Mesenchymal stem cell (in vitro differentiated cells and primary cell): Measurements from ENCODE around the gene TOX2.

Source experiments
- DNase-seq: peaks from one replicate; pipeline ENCODE4 v3.0.0-alpha.2; 2013
- H2AFZ ChIP-seq: one replicate; pipeline ENCODE4 v1.6.1; 2013; ENCODE audit warnings: low read depth, mild to moderate bottlenecking, control low read depth, inconsistent platforms, low read length, moderate library complexity
- H2AK5ac ChIP-seq: 2 replicates; pipeline ENCODE4 v1.6.1; 2013; ENCODE audit warnings: low read length, moderate library complexity, mild to moderate bottlenecking, inconsistent platforms; ENCODE audit not compliant: severe bottlenecking
- H2BK120ac ChIP-seq: one replicate; pipeline ENCODE4 v1.6.1; 2013; ENCODE audit warnings: low read depth, mild to moderate bottlenecking, inconsistent platforms, low read length, moderate library complexity
- H2BK12ac ChIP-seq, 2 experiments: one replicate each; pipeline ENCODE4 v1.6.1; 2013; ENCODE audit warnings: inconsistent platforms in 2 of 2, low read length in 2 of 2, mild to moderate bottlenecking in 2 of 2, moderate library complexity in 2 of 2, control low read depth in 1 of 2
- H2BK15ac ChIP-seq: one replicate; pipeline ENCODE4 v1.6.1; 2013; ENCODE audit warnings: mild to moderate bottlenecking, low read depth, inconsistent platforms; ENCODE audit not compliant: poor library complexity, severe bottlenecking
- H2BK5ac ChIP-seq: 2 replicates; pipeline ENCODE4 v1.6.1; 2013; ENCODE audit warnings: low read depth, mild to moderate bottlenecking, low read length, control low read depth, inconsistent platforms; ENCODE audit not compliant: poor library complexity, severe bottlenecking
- H3K14ac ChIP-seq, 2 experiments: one replicate each; pipeline ENCODE4 v1.6.1; 2013; ENCODE audit warnings: inconsistent platforms in 2 of 2, low read length in 2 of 2, control low read depth in 1 of 2, mild to moderate bottlenecking in 1 of 2, moderate library complexity in 1 of 2
- H3K18ac ChIP-seq, 2 experiments: one replicate each; pipeline ENCODE4 v1.6.1; 2013; ENCODE audit warnings: inconsistent platforms in 2 of 2, low read length in 2 of 2, control low read depth in 1 of 2, low read depth in 1 of 2, mild to moderate bottlenecking in 1 of 2
- H3K23ac ChIP-seq, 2 experiments: one replicate each; pipeline ENCODE4 v1.6.1; 2013; ENCODE audit warnings: inconsistent platforms in 2 of 2, low read length in 2 of 2, mild to moderate bottlenecking in 2 of 2, moderate library complexity in 2 of 2, control low read depth in 1 of 2
- H3K27ac ChIP-seq: 2 replicates; pipeline ENCODE4 v1.5.1; 2013; ENCODE audit warnings: mild to moderate bottlenecking, moderate library complexity, low read length, control low read depth, inconsistent platforms; ENCODE audit not compliant: poor library complexity, severe bottlenecking
- H3K27me3 ChIP-seq, 2 experiments: 2 replicates each; pipeline versions ENCODE4 v1.6.1 to v1.7.0; 2013; ENCODE audit warnings: low read length in 2 of 2, mild to moderate bottlenecking in 2 of 2, moderate library complexity in 2 of 2, control low read depth in 1 of 2, inconsistent platforms in 1 of 2; ENCODE audit not compliant: control insufficient read depth in 1 of 2, insufficient read depth in 1 of 2
- H3K36me3 ChIP-seq, 2 experiments: 2 replicates each; pipeline versions ENCODE4 v1.6.1 to v1.7.0; 2013; ENCODE audit warnings: low read length in 2 of 2, control low read depth in 1 of 2, inconsistent platforms in 1 of 2, low read depth in 1 of 2, mild to moderate bottlenecking in 1 of 2; ENCODE audit not compliant: insufficient read depth in 2 of 2, control insufficient read depth in 1 of 2
- H3K4ac ChIP-seq, 2 experiments: one replicate each; pipeline ENCODE4 v1.6.1; 2013; ENCODE audit warnings: inconsistent platforms in 2 of 2, low read length in 2 of 2, mild to moderate bottlenecking in 2 of 2, moderate library complexity in 2 of 2, control low read depth in 1 of 2, low read depth in 1 of 2
- H3K4me1 ChIP-seq: 2 replicates; pipeline ENCODE4 v1.6.1; 2013; ENCODE audit warnings: low read depth, low read length, control low read depth; ENCODE audit not compliant: control insufficient read depth, insufficient read depth
- H3K4me2 ChIP-seq: 2 replicates; pipeline ENCODE4 v1.6.1; 2013; ENCODE audit warnings: low read length, mild to moderate bottlenecking, inconsistent platforms; ENCODE audit not compliant: poor library complexity, severe bottlenecking
- H3K4me3 ChIP-seq, 2 experiments: 2 replicates each; pipeline versions ENCODE4 v1.5.1 to v1.7.0; 2013; ENCODE audit warnings: low read length in 2 of 2, mild to moderate bottlenecking in 2 of 2, control low read depth in 1 of 2, low read depth in 1 of 2; ENCODE audit not compliant: insufficient read depth in 1 of 2
- H3K79me1 ChIP-seq: replicated peaks from 2 replicates; pipeline ENCODE4 v1.6.1; 2013; ENCODE audit warnings: mild to moderate bottlenecking, control low read depth, low read length, inconsistent platforms; ENCODE audit not compliant: poor library complexity, severe bottlenecking
- H3K9ac ChIP-seq: 2 replicates; pipeline ENCODE4 v1.7.0; 2013; ENCODE audit warnings: mild to moderate bottlenecking, low read length, moderate library complexity
- H3K9me3 ChIP-seq: 2 replicates; pipeline ENCODE4 v1.7.0; 2013; ENCODE audit warnings: mild to moderate bottlenecking, low read length; ENCODE audit not compliant: control insufficient read depth
- H4K8ac ChIP-seq: one replicate; pipeline ENCODE4 v1.6.1; 2013; ENCODE audit warnings: inconsistent platforms, mild to moderate bottlenecking, low read length, moderate library complexity
- H4K91ac ChIP-seq: one replicate; pipeline ENCODE4 v1.6.1; 2013; ENCODE audit warnings: mild to moderate bottlenecking, low read length, inconsistent platforms
- WGBS: methylation state at CpG from one replicate; pipeline ENCODE4 v1.1.7; 2013; ENCODE audit warnings: mixed read lengths; 5-methylcytosine and 5-hydroxymethylcytosine counted together

The TOX2 gene

GRCh38 chr20:43904827-43905177, 9.8 kb upstream of the TOX2 start:
- Histone ChIP-seq H3K4me2 (no peak overlapping the region), H2BK15ac (no peak overlapping the region), H4K8ac (no peak overlapping the region), H3K27ac (no peak overlapping the region), H3K18ac (peak overlapping the region in 1 of 2 experiments; percentile 37), H2BK12ac (peak overlapping the region; percentile 18 to 58), H3K4me1 (no peaks in the 10 kb centered on the region), H2AK5ac (no peak overlapping the region), H3K14ac (peak overlapping the region in 1 of 2 experiments; percentile 30), H4K91ac (peak overlapping the region; percentile 28), H3K9me3 (peaks cover 36% of the 10 kb centered on the region), H2BK5ac (no peak overlapping the region), H2AFZ (no peak overlapping the region), H2BK120ac (no peak overlapping the region), H3K9ac (no peak overlapping the region), H3K23ac (no peak overlapping the region), H3K4me3 (no peak overlapping the region), H3K27me3 (peaks cover 0 to 40% of the 10 kb centered on the region in 2 experiments), H3K4ac (peak overlapping the region in 1 of 2 experiments; percentile 27), H3K36me3 (no peaks in the 10 kb centered on the region), H3K79me1 (no peaks in the 10 kb centered on the region)
- WGBS, result 83% methylated on average over 7 of the region's 8 CpGs
- DNase-seq, result no peak

DNA sequence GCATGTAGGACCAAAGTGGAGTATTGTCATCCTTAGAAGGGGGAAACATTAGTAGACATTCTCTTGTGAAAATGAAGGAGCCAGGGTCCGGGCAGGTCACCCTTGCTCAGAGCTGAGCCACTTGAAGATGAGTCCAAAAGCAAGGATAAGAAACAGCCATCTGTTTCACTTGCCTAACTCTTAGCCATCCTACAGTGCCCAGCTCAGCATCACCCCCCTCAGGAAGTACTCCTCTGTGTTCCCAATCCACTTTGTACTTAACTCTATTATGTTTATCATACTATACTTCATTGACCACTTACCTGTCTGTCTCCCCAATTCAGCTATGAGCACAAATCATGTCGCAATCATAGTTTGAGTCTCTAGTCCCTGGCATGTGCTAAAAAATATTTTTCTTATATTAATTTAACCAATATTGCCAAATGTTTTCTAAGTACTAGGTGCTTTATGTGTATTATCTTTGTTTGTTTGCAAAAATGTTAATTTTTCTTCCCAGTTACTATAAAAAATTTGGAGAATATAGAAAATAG, 8.1 kb upstream of the TOX2 start:
- H3K4ac ChIP-seq, result peak overlapping the region in 1 of 2 experiments; percentile 25
- H3K79me1 ChIP-seq, result no peaks in the 10 kb centered on the region
- H3K4me3 ChIP-seq, result no peak overlapping the region
- H3K9ac ChIP-seq, result no peak overlapping the region
- H3K27me3 ChIP-seq, result peaks cover 0 to 36% of the 10 kb centered on the region in 2 experiments
- H2BK12ac ChIP-seq, result no peak overlapping the region
- no peak overlapping the region for H4K8ac ChIP-seq
- WGBS, result 100% methylated on average over 1 of the region's 2 CpGs
- H3K4me1 ChIP-seq, result no peaks in the 10 kb centered on the region
- no peak overlapping the region for H4K91ac ChIP-seq
- H3K27ac ChIP-seq, result no peak overlapping the region
- no peak overlapping the region for H3K4me2 ChIP-seq
- H2AK5ac ChIP-seq, result no peak overlapping the region
- no peaks in the 10 kb centered on the region for H3K36me3 ChIP-seq
- H3K18ac ChIP-seq, result no peak overlapping the region
- no peak overlapping the region for H2AFZ ChIP-seq
- no peak overlapping the region for H2BK15ac ChIP-seq
- no peak overlapping the region for H3K23ac ChIP-seq
- H2BK120ac ChIP-seq, result no peak overlapping the region
- no peak for DNase-seq
- no peak overlapping the region for H3K14ac ChIP-seq
- peaks cover 31% of the 10 kb centered on the region for H3K9me3 ChIP-seq
- no peak overlapping the region for H2BK5ac ChIP-seq

DNA sequence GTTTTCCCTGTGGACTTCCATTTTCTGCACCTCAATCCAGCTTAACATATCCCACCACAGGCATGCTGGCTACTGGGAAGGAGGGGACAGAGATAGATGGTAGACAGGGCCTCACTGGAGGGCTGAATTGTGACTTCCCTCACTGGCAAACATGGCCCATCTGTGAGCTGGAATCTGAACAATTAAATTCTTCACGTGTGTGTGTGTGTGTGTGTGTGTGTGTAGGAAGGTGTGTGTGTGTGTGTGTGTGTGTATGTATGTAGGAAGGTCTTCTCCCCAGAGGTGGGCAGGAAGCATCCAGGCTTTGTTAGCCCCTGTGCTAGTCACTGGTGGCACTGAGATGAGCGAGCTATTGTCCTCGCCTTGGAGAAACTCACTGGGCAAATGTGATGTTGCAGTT, 5.4 kb upstream of the TOX2 start:
- DNase-seq, result no peak
- no peaks in the 10 kb centered on the region for H3K79me1 ChIP-seq
- no peak overlapping the region for H3K4me3 ChIP-seq
- no peak overlapping the region for H2BK5ac ChIP-seq
- H3K36me3 ChIP-seq, result no peaks in the 10 kb centered on the region
- H4K8ac ChIP-seq, result no peak overlapping the region
- H3K27ac ChIP-seq, result no peak overlapping the region
- H2AFZ ChIP-seq, result no peak overlapping the region
- no peak overlapping the region for H3K14ac ChIP-seq
- H3K4me2 ChIP-seq, result no peak overlapping the region
- H3K4me1 ChIP-seq, result no peaks in the 10 kb centered on the region
- H2BK15ac ChIP-seq, result no peak overlapping the region
- H3K23ac ChIP-seq, result no peak overlapping the region
- no peak overlapping the region for H2BK120ac ChIP-seq
- no peak overlapping the region for H3K9ac ChIP-seq
- H3K9me3 ChIP-seq, result peaks cover 45% of the 10 kb centered on the region
- H2AK5ac ChIP-seq, result no peak overlapping the region
- H3K4ac ChIP-seq, result no peak overlapping the region
- WGBS, result 97% methylated on average over 3 of the region's 3 CpGs
- H3K18ac ChIP-seq, result no peak overlapping the region
- no peak overlapping the region for H4K91ac ChIP-seq
- H2BK12ac ChIP-seq, result peak overlapping the region in 1 of 2 experiments; percentile 60
- peaks cover 2 to 38% of the 10 kb centered on the region in 2 experiments for H3K27me3 ChIP-seq

DNA sequence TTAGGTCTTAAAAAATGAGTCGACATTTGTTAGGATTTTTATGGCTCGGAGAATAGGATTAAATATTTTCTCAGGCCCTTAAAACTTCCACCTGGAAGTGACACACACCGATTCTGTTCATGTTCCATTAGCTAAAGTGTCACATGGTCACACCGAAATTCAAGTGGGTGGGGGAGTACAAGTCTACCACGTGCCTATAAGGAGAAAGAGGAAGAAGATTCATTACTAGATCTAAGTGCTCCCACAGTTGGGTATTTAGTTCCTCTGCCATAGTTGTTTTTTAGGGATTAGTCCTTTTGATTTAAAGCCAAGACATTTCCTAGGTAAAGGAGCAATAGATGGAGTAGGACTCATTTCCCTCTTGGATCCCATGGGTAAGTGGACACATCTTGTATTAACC, 4.9 kb upstream of the TOX2 start:
- H3K4me1 ChIP-seq, result peaks cover 4% of the 10 kb centered on the region
- 80% methylated on average over 5 of the region's 5 CpGs for WGBS

More for the DNA sequence above, 4.9 kb upstream of the TOX2 start:
- no peak overlapping the region for H3K4me3 ChIP-seq
- H2BK15ac ChIP-seq, result no peak overlapping the region
- H2AFZ ChIP-seq, result no peak overlapping the region
- no peak overlapping the region for H3K4me2 ChIP-seq
- no peak overlapping the region for H3K9ac ChIP-seq
- DNase-seq, result no peak
- no peak overlapping the region for H3K23ac ChIP-seq
- H3K18ac ChIP-seq, result no peak overlapping the region
- no peak overlapping the region for H2AK5ac ChIP-seq
- no peak overlapping the region for H4K91ac ChIP-seq
- no peak overlapping the region for H3K27ac ChIP-seq
- H3K27me3 ChIP-seq, result peaks cover 4 to 38% of the 10 kb centered on the region in 2 experiments
- peaks cover 45% of the 10 kb centered on the region for H3K9me3 ChIP-seq
- H2BK12ac ChIP-seq, result no peak overlapping the region
- H2BK120ac ChIP-seq, result no peak overlapping the region
- H2BK5ac ChIP-seq, result no peak overlapping the region
- no peaks in the 10 kb centered on the region for H3K36me3 ChIP-seq
- H3K14ac ChIP-seq, result no peak overlapping the region
- no peaks in the 10 kb centered on the region for H3K79me1 ChIP-seq
- H4K8ac ChIP-seq, result no peak overlapping the region
- H3K4ac ChIP-seq, result no peak overlapping the region
